ENCODE results near the gene PSMD5. TPM values are rescaled to one million over a fixed set of nuclear protein-coding genes. Genes with fewer than 3 reads are reported as not detected.

Gene PSMD5
- polyA plus RNA-seq, 1 experiment, result 22.0 TPM

DNA sequence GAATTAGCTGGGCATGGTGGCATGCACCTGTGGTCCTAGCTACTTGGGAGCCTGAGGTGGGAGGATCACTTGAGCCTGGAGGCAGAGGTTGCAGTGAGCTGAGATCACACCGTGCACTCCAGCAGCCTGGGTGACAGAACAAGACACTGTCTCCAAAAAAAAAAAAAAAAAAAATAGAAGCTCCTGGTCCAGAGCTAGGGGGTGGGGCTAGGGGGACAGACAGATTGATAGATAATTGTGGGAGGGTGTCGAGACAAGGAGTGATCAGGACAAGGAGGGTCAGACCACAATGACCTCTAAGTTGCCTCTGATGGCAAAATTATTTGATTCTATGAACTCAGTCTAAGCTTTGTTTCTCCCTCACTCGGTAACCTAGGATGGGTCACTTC is 40.9 kb upstream of the PSMD5 start:
- Histone ChIP-seq H3K27me3 (ENCODE audit: control insufficient read depth, insufficient read depth, low read length) (peaks cover 16% of the 10 kb centered on the region), H3K36me3 (ENCODE audit: control insufficient read depth, insufficient read depth, low read length) (no peaks in the 10 kb centered on the region), H3K4me3 (ENCODE audit: low read depth, low read length) (no peak overlapping the region)
- TF ChIP-seq, protein P1, sequence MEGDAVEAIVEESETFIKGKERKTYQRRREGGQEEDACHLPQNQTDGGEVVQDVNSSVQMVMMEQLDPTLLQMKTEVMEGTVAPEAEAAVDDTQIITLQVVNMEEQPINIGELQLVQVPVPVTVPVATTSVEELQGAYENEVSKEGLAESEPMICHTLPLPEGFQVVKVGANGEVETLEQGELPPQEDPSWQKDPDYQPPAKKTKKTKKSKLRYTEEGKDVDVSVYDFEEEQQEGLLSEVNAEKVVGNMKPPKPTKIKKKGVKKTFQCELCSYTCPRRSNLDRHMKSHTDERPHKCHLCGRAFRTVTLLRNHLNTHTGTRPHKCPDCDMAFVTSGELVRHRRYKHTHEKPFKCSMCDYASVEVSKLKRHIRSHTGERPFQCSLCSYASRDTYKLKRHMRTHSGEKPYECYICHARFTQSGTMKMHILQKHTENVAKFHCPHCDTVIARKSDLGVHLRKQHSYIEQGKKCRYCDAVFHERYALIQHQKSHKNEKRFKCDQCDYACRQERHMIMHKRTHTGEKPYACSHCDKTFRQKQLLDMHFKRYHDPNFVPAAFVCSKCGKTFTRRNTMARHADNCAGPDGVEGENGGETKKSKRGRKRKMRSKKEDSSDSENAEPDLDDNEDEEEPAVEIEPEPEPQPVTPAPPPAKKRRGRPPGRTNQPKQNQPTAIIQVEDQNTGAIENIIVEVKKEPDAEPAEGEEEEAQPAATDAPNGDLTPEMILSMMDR (IDR thresholded peaks at IDR 0.05; ENCODE audit: insufficient read depth, low read depth, low read length), result no peak
- ChIA-PET POLR2A (no interaction called here), CTCF (interaction anchor here (0.6 to 1.6 kb wide), 3 partner anchors 8 to 310 kb away, joined by 3 read pairs; no protein-coding TSS in a partner anchor)
- no peak for DNase-seq (ENCODE audit: low read depth)

DNA sequence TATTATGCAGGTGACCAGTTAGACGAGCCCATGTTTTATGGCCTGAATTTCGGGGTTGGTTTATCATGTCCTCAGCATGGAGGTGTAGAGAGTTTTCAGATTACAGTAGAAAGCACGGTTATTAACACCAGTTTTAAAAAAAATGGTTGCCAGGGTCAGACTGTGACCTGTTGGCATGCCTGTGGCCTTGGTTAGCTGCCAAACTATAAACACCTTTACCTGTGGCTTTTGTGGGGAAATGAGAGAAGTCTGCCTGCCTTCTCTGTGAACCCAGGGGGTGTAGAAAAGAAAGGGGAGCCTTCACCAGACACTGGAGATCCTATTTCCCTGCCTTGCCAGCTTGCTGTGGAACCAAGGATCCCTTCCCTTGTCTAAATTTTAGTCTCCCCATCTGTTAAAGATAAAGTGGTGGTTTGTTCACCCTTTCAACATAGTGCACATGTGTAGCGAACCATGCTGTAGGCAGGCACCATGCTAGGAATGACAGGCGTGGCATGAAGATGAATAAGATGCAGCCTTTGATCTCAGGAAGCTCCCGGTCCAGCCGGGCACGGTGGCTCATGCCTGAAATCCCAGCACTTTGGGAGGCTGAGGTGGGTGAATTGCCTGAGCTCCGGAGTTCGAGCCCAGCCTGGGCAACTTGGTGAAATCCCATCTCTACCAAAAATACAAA is 40.3 kb upstream of the PSMD5 start:
- H3K36me3 ChIP-seq (ENCODE audit: control insufficient read depth, insufficient read depth, low read length), result no peaks in the 10 kb centered on the region
- no peak overlapping the region for H3K4me3 ChIP-seq (ENCODE audit: low read depth, low read length)
- H3K27me3 ChIP-seq (ENCODE audit: control insufficient read depth, insufficient read depth, low read length), result peaks cover 14% of the 10 kb centered on the region
- ChIA-PET POLR2A (no interaction called here), CTCF (interaction anchor here (0.6 to 1.6 kb wide), 3 partner anchors 9 to 275 kb away, joined by 3 read pairs; no protein-coding TSS in a partner anchor)
- TF ChIP-seq, protein P1 (IDR thresholded peaks at IDR 0.05; ENCODE audit: insufficient read depth, low read depth, low read length), result no peak
- DNase-seq (ENCODE audit: low read depth), result no peak

DNA sequence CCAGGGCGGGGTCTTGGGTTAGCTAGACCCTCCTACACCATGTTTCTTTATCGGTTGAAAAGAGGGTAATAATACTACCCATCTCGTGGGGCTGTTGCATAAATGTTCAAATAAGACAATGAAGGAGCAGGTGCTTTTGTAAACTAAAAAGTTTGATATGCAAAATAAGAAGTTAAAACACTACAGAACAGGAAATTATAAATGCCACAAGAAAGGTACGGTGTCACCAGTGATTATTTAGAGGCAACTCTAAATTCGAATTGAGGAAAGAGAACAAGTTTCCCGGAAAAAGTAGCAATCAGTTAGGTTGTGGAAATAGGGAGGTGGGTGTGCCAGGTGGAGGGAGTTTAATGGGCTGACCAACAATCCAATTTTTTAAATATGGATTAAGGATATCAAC is 36.7 kb upstream of the PSMD5 start:
- DNase-seq (ENCODE audit: low read depth), result no peak
- no peak overlapping the region for H3K4me3 ChIP-seq (ENCODE audit: low read depth, low read length)
- ChIA-PET CTCF (no interaction called here), POLR2A (no interaction called here)
- no peaks in the 10 kb centered on the region for H3K36me3 ChIP-seq (ENCODE audit: control insufficient read depth, insufficient read depth, low read length)
- H3K27me3 ChIP-seq (ENCODE audit: control insufficient read depth, insufficient read depth, low read length), result peaks cover 10% of the 10 kb centered on the region
- TF ChIP-seq, protein P1 (IDR thresholded peaks at IDR 0.05; ENCODE audit: insufficient read depth, low read depth, low read length), result no peak

DNA sequence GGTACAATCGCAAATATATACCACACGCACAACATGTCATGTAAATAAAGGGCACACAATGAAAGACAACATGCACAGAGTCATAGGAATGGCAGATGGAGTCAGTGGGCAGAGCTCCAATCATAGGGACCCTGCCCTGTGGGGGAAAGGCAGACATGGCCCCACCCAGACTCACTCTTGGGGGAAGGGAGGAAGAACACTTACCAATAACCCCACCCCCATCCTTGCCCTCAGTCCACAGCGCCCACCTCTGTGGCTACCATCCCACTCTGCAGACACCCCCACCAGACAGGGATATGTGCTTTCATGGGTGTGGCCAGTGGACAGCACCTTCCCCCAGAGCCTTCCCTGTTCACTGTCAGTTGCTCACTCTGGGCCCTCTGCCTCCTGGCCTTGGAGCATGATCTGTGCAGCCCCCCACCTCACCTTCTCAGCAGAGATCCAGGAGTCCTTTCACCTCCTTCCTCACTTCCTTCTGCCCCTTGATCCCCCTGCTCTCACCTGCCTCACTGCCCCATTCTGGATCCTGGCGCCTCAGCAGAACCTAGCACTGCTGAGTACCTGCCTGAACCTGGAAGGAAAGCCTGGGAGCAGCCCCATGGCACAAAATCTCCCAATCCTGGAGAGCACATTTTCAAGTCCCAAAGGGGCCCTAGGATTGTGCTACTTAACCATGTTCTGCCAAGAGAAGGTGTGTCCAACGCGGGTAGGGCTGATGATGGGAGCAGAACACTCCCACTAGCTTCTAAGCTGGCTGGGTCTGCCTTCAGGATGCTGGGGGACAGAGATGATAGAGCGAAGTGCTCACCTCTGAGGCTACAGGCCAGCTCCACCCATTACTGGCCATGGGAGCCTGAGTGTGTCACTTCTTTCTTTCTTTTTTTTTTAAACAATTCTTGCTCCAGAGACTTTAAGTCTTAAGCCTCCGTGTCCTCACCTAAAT is 35.7 kb upstream of the PSMD5 start:
- ChIA-PET CTCF (no interaction called here), POLR2A (no interaction called here)
- DNase-seq (ENCODE audit: low read depth), result no peak
- Histone ChIP-seq H3K4me3 (ENCODE audit: low read depth, low read length) (no peak overlapping the region), H3K36me3 (ENCODE audit: control insufficient read depth, insufficient read depth, low read length) (no peaks in the 10 kb centered on the region), H3K27me3 (ENCODE audit: control insufficient read depth, insufficient read depth, low read length) (peaks cover 7% of the 10 kb centered on the region)
- TF ChIP-seq, protein P1 (IDR thresholded peaks at IDR 0.05; ENCODE audit: insufficient read depth, low read depth, low read length), result no peak

Data from BJ (cell line).